Neural cell (in vitro differentiated cells): ENCODE measurements around the gene MRPL12. TPM values are rescaled to one million over a fixed set of nuclear protein-coding genes. Genes with fewer than 3 reads are reported as not detected.

Source experiments
- H2AFZ ChIP-seq: fragments of 200-600, 300-800 bp; sonication (generic), shearing (Covaris generic); 2 replicates; pipeline ENCODE4 v1.6.0; 2014; ENCODE audit warnings: low read depth, mild to moderate bottlenecking, antibody characterized with exemption, low read length, moderate library complexity
- H3F3A ChIP-seq: fragments of 200-600 bp; shearing (Covaris generic); 2 replicates; pipeline ENCODE4 v1.6.1; 2016; ENCODE audit warnings: mild to moderate bottlenecking, moderate library complexity, mixed read lengths, antibody characterized with exemption, low read length; ENCODE audit not compliant: insufficient read depth, poor library complexity, severe bottlenecking
- H3K27ac ChIP-seq: fragments of 200-600, 300-800 bp; sonication (generic), shearing (Covaris generic); 2 replicates; pipeline ENCODE4 v1.5.1; 2014; ENCODE audit warnings: mild to moderate bottlenecking, low read length, moderate library complexity
- H3K27me3 ChIP-seq: fragments of 300-800, 200-600 bp; sonication (generic), shearing (Covaris generic); 2 replicates; pipeline ENCODE4 v1.6.0; 2014; ENCODE audit warnings: mild to moderate bottlenecking, low read depth, low read length, moderate library complexity; ENCODE audit not compliant: insufficient read depth
- H3K36me3 ChIP-seq: fragments of 300-800, 200-600 bp; sonication (generic), shearing (Covaris generic); 2 replicates; pipeline ENCODE4 v1.5.1; 2014; ENCODE audit warnings: mild to moderate bottlenecking, antibody characterized with exemption, low read length, moderate library complexity; ENCODE audit not compliant: insufficient read depth
- H3K4me2 ChIP-seq: fragments of 300-800, 200-600 bp; sonication (generic), shearing (Covaris generic); 2 replicates; pipeline ENCODE4 v1.6.0; 2014; ENCODE audit warnings: mild to moderate bottlenecking, low read length
- H3K4me3 ChIP-seq: fragments of 300-800, 200-600 bp; sonication (generic), shearing (Covaris generic); 2 replicates; pipeline ENCODE4 v1.5.1; 2014; ENCODE audit warnings: mild to moderate bottlenecking, low read length, moderate library complexity
- H3K79me2 ChIP-seq: fragments of 200-600 bp; shearing (Covaris generic); replicated peaks from 2 replicates; pipeline ENCODE4 v1.6.0; 2014; ENCODE audit warnings: mild to moderate bottlenecking, low read length, moderate library complexity; ENCODE audit not compliant: insufficient read depth
- H3K9ac ChIP-seq: fragments of 300-800, 200-600 bp; sonication (generic), shearing (Covaris generic); 2 replicates; pipeline ENCODE4 v1.6.1; 2016; ENCODE audit warnings: mild to moderate bottlenecking, low read length, mixed read lengths
- H3K9me2 ChIP-seq: fragments of 200-600 bp; shearing (Covaris generic); 2 replicates; pipeline ENCODE4 v1.6.1; 2016; ENCODE audit warnings: mild to moderate bottlenecking, low read length, mixed read lengths; ENCODE audit not compliant: insufficient read depth
- H3K9me3 ChIP-seq: fragments of 200-600, 300-800 bp; sonication (generic), shearing (Covaris generic); 2 replicates; pipeline ENCODE4 v1.6.1; 2016; ENCODE audit warnings: mild to moderate bottlenecking, mixed run types, low read length, moderate library complexity, mixed read lengths
- H4K20me1 ChIP-seq: fragments of 200-600 bp; shearing (Covaris generic); 2 replicates; pipeline ENCODE4 v1.6.1; 2016; ENCODE audit warnings: mild to moderate bottlenecking, mixed run types; ENCODE audit not compliant: insufficient read depth
- EP300 ChIP-seq: fragments of 450-650 bp; conservative IDR thresholded peaks from 2 replicates; pipeline ENCODE4 v1.6.1; 2014; ENCODE audit warnings: antibody characterized with exemption, mild to moderate bottlenecking, moderate library complexity; ENCODE audit not compliant: poor library complexity, severe bottlenecking
- EZH2 ChIP-seq: fragments of 200-600, 300-800 bp; shearing (Covaris generic), sonication (generic); IDR thresholded peaks from 2 replicates; pipeline ENCODE4 v1.6.1; 2014; ENCODE audit warnings: antibody characterized with exemption, low read length, borderline replicate concordance, mild to moderate bottlenecking; ENCODE audit not compliant: insufficient read depth, poor library complexity, severe bottlenecking
- MXI1 ChIP-seq: fragments of 450-650 bp; conservative IDR thresholded peaks from 2 replicates; pipeline ENCODE4 v1.6.1; 2014; ENCODE audit warnings: antibody characterized with exemption, mild to moderate bottlenecking; ENCODE audit not compliant: poor library complexity, severe bottlenecking
- POLR2AphosphoS5 ChIP-seq: IDR thresholded peaks from 2 replicates; pipeline ENCODE4 v1.6.1; 2012
- RAD21 ChIP-seq: fragments of 450-650 bp; conservative IDR thresholded peaks from 2 replicates; pipeline ENCODE4 v1.6.1; 2014; ENCODE audit warnings: antibody characterized with exemption, mild to moderate bottlenecking, moderate library complexity
- SMC3 ChIP-seq: fragments of 450-650 bp; conservative IDR thresholded peaks from 2 replicates; pipeline ENCODE4 v1.6.1; 2014; ENCODE audit warnings: antibody characterized with exemption, mild to moderate bottlenecking, moderate library complexity; ENCODE audit not compliant: poor library complexity
- TAF1 ChIP-seq: IDR thresholded peaks from 2 replicates; pipeline ENCODE4 v1.6.1; 2012; ENCODE audit warnings: low read depth
- polyA plus RNA-seq: library from polyadenylated mRNA; depleted of rRNA; stranded (reverse); fragments of >200 nt; gene quantifications from 2 replicates; pipeline ENCODE4 v1.2.3, GENCODE V29; 2014
- TF ChIP-seq, protein P1 (sequence below): fragments of 450-650 bp; IDR thresholded peaks from 2 replicates; pipeline ENCODE4 v1.5.1; 2014; ENCODE audit warnings: antibody characterized with exemption, mild to moderate bottlenecking, moderate library complexity; ENCODE audit not compliant: poor library complexity, severe bottlenecking
- TF ChIP-seq, protein P2 (sequence below): IDR thresholded peaks from 2 replicates; pipeline ENCODE4 v1.6.1; 2012; ENCODE audit warnings: borderline replicate concordance

Gene MRPL12
- polyA plus RNA-seq, 1 donor from 2014 or later = 10.4 TPM

DNA sequence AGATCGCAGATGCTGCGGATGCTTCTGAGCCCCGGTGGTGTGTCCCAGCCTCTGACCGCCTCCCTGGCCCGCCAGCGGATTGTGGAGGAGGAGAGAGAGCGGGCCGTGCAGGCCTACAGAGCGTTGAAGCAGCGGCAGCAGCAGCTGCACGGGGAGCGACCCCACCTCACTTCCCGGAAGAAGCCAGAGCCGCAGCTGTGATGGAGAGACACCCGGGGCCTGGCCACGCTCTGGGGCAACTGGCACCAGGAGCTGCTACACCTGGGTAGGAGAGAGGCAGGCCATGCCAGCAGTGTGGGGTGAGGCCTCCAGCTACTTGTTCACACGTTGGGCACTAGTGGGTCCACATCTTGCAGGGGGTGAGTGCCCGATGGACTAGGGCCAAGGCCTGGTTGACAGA, 30.7 kb upstream of the MRPL12 start:
- no peak overlapping the region for H3K4me3 ChIP-seq
- no peak overlapping the region for H3K4me2 ChIP-seq
- H3K36me3 ChIP-seq = no peaks in the 10 kb centered on the region
- no peaks in the 10 kb centered on the region for H4K20me1 ChIP-seq
- H2AFZ ChIP-seq = no peak overlapping the region
- TF ChIP-seq POLR2AphosphoS5 (no peak), MXI1 (no peak), EZH2 (no peak), RAD21 (no peak), SMC3 (no peak), TAF1 (no peak), EP300 (no peak)
- TF ChIP-seq, protein P1, sequence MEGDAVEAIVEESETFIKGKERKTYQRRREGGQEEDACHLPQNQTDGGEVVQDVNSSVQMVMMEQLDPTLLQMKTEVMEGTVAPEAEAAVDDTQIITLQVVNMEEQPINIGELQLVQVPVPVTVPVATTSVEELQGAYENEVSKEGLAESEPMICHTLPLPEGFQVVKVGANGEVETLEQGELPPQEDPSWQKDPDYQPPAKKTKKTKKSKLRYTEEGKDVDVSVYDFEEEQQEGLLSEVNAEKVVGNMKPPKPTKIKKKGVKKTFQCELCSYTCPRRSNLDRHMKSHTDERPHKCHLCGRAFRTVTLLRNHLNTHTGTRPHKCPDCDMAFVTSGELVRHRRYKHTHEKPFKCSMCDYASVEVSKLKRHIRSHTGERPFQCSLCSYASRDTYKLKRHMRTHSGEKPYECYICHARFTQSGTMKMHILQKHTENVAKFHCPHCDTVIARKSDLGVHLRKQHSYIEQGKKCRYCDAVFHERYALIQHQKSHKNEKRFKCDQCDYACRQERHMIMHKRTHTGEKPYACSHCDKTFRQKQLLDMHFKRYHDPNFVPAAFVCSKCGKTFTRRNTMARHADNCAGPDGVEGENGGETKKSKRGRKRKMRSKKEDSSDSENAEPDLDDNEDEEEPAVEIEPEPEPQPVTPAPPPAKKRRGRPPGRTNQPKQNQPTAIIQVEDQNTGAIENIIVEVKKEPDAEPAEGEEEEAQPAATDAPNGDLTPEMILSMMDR = no peak
- TF ChIP-seq, protein P2, sequence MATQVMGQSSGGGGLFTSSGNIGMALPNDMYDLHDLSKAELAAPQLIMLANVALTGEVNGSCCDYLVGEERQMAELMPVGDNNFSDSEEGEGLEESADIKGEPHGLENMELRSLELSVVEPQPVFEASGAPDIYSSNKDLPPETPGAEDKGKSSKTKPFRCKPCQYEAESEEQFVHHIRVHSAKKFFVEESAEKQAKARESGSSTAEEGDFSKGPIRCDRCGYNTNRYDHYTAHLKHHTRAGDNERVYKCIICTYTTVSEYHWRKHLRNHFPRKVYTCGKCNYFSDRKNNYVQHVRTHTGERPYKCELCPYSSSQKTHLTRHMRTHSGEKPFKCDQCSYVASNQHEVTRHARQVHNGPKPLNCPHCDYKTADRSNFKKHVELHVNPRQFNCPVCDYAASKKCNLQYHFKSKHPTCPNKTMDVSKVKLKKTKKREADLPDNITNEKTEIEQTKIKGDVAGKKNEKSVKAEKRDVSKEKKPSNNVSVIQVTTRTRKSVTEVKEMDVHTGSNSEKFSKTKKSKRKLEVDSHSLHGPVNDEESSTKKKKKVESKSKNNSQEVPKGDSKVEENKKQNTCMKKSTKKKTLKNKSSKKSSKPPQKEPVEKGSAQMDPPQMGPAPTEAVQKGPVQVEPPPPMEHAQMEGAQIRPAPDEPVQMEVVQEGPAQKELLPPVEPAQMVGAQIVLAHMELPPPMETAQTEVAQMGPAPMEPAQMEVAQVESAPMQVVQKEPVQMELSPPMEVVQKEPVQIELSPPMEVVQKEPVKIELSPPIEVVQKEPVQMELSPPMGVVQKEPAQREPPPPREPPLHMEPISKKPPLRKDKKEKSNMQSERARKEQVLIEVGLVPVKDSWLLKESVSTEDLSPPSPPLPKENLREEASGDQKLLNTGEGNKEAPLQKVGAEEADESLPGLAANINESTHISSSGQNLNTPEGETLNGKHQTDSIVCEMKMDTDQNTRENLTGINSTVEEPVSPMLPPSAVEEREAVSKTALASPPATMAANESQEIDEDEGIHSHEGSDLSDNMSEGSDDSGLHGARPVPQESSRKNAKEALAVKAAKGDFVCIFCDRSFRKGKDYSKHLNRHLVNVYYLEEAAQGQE = no peak
- no peak overlapping the region for H3K9ac ChIP-seq
- H3K27me3 ChIP-seq = no peaks in the 10 kb centered on the region
- H3K9me2 ChIP-seq = no peaks in the 10 kb centered on the region
- no peak overlapping the region for H3K27ac ChIP-seq
- peaks cover 6% of the 10 kb centered on the region for H3K79me2 ChIP-seq
- no peaks in the 10 kb centered on the region for H3K9me3 ChIP-seq
- H3F3A ChIP-seq = no peaks in the 10 kb centered on the region

DNA sequence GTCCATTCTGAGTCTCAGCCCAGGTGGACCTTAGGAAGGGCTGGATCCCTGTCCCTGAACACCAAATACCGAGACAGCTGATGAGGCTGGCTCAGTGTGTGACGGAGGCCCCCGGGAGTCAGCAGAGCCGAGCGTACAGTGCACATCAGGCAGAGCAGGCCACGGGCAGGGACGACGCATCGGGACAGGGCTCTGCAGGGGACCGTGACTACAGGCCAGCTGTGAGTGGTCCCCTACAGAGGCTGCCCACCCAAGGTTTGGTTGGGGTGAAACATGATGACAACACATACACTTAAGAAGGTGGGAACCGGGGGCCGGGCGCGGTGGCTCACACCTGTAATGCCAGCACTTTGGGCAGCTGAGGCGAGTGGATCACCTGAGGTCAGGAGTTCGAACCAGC, 30.2 kb upstream of the MRPL12 start:
- Histone ChIP-seq H3K79me2 (peaks cover 1% of the 10 kb centered on the region), H3K9ac (no peak overlapping the region), H3K9me2 (no peaks in the 10 kb centered on the region), H3K36me3 (no peaks in the 10 kb centered on the region), H3K9me3 (no peaks in the 10 kb centered on the region), H3F3A (no peaks in the 10 kb centered on the region), H3K4me3 (no peak overlapping the region), H4K20me1 (no peaks in the 10 kb centered on the region), H3K4me2 (no peak overlapping the region), H3K27ac (no peak overlapping the region), H3K27me3 (no peaks in the 10 kb centered on the region), H2AFZ (no peak overlapping the region)
- TF ChIP-seq MXI1 (no peak), SMC3 (no peak), TAF1 (no peak), EP300 (no peak), POLR2AphosphoS5 (no peak), RAD21 (no peak), EZH2 (no peak)
- TF ChIP-seq, protein P2 = no peak
- TF ChIP-seq, protein P1 = no peak
